ENCODE results near the gene PRCD.

Gene PRCD

DNA sequence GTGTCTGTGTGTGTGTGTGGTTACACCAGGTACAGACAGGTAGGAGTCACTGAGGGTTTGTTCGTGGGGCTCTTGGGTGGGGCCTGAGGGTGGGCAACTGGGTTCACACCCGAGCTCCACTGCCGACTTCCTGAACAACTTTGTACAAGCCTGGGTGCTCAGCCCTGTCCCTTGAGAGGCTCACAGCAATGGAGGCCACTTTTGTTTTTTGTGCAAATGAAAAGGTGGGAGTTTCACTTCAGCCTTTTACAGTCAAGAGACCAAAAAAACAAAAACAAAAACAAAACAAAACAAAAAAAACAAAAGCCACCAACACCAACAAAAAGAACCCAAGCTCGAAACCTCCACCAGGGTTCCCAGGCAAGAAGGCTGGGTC is 41.0 kb upstream of the PRCD start:
- Histone ChIP-seq H3K27me3 (ENCODE audit: insufficient read depth, low read depth, severe bottlenecking) (no peaks in the 10 kb centered on the region), H3K27ac (peak overlapping the region; percentile 76), H3K9me3 (ENCODE audit: severe bottlenecking) (no peaks in the 10 kb centered on the region), H3K4me3 (ENCODE audit: low read depth, low read length) (no peak overlapping the region), H3K36me3 (no peaks in the 10 kb centered on the region)
- TF ChIP-seq, protein P1, sequence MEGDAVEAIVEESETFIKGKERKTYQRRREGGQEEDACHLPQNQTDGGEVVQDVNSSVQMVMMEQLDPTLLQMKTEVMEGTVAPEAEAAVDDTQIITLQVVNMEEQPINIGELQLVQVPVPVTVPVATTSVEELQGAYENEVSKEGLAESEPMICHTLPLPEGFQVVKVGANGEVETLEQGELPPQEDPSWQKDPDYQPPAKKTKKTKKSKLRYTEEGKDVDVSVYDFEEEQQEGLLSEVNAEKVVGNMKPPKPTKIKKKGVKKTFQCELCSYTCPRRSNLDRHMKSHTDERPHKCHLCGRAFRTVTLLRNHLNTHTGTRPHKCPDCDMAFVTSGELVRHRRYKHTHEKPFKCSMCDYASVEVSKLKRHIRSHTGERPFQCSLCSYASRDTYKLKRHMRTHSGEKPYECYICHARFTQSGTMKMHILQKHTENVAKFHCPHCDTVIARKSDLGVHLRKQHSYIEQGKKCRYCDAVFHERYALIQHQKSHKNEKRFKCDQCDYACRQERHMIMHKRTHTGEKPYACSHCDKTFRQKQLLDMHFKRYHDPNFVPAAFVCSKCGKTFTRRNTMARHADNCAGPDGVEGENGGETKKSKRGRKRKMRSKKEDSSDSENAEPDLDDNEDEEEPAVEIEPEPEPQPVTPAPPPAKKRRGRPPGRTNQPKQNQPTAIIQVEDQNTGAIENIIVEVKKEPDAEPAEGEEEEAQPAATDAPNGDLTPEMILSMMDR (IDR thresholded peaks at IDR 0.05; ENCODE audit: low read depth, low read length) = no peak
- no peak for DNase-seq

DNA sequence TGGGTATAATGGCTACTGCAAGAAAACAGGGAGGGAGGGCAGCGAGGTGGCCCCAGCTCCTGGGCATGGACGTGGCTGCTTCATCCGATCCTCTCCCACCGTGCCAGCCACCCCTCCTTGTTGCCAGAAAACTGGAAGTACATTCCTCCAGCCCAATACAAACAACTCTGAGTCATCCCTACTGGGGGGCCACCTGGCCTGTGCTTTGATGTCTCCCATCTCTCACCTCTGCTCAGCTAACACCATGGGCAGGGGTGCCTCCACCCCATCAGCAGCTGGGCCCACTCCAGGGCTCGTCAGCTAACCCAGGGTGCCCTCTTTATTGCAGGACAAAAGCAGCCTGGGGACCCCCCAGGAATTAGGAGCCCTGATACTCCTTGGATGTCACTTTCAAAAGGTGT is 40.6 kb upstream of the PRCD start:
- peak overlapping the region; percentile 76 for H3K27ac ChIP-seq
- no peaks in the 10 kb centered on the region for H3K36me3 ChIP-seq
- TF ChIP-seq, protein P1 (IDR thresholded peaks at IDR 0.05; ENCODE audit: low read depth, low read length) = no peak
- no peaks in the 10 kb centered on the region for H3K27me3 ChIP-seq (ENCODE audit: insufficient read depth, low read depth, severe bottlenecking)
- no peak overlapping the region for H3K4me3 ChIP-seq (ENCODE audit: low read depth, low read length)
- no peaks in the 10 kb centered on the region for H3K9me3 ChIP-seq (ENCODE audit: severe bottlenecking)
- DNase-seq = peak; percentile 9

DNA sequence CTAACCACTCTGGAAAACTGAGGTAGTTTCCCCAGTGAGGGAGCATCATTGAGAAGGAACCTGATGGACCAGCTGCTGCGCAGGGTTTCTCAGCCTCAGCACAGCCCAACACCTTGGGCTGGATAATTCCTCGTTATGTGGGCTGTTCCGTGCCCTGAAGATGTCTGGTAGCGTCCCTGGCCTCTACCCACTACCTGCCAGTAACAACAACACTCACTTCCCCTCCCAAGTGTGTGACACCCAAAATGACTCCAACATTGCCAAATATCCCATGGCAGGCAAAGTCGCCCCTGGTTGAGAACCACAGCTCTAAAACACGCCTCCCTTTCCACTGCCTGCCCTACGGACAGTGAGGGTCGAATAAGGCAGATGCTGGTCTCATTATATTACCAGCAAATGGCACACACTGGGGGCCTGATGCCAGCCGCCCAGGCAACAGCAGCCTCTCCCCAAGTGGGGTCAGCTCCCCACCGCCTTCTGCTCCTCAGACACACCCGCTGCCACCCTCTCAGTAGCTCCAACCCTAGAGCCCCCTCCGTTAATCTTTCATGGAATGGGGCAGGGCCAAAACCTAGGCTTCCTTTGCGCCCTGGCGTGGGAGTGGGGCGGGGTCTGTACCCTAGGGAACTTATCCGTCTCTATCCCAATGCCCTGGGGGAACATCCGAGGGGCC is 39.6 kb upstream of the PRCD start:
- DNase-seq = no peak
- TF ChIP-seq, protein P1 (IDR thresholded peaks at IDR 0.05; ENCODE audit: low read depth, low read length) = no peak
- H3K27ac ChIP-seq = no peak overlapping the region; the same call in 1 of the 2 replicates

DNA sequence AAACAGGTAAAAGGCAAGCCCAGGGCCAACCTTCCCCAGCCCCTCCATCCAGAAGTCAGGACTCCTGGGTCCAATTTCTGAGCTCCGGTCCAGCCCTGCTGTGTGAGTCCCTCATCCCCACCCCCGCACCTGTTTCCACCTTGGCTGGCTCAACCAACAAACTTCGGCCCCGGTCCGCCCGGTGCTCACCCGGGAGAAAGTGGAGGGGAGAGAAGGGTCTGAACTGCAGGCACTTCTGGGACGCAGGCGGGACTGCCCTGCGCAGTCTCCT is 39.2 kb upstream of the PRCD start:
- Histone ChIP-seq H3K36me3 (no peaks in the 10 kb centered on the region), H3K4me3 (ENCODE audit: low read depth, low read length) (no peak overlapping the region), H3K9me3 (ENCODE audit: severe bottlenecking) (no peaks in the 10 kb centered on the region), H3K27me3 (ENCODE audit: insufficient read depth, low read depth, severe bottlenecking) (no peaks in the 10 kb centered on the region), H3K27ac (no peak overlapping the region)
- DNase-seq = peak; percentile 8
- TF ChIP-seq, protein P1 (IDR thresholded peaks at IDR 0.05; ENCODE audit: low read depth, low read length) = no peak

More for the DNA sequence above, 39.6 kb upstream of the PRCD start:
- no peaks in the 10 kb centered on the region for H3K27me3 ChIP-seq (ENCODE audit: insufficient read depth, low read depth, severe bottlenecking)
- H3K4me3 ChIP-seq (ENCODE audit: low read depth, low read length) = no peak overlapping the region
- H3K9me3 ChIP-seq (ENCODE audit: severe bottlenecking) = no peaks in the 10 kb centered on the region
- no peaks in the 10 kb centered on the region for H3K36me3 ChIP-seq

DNA sequence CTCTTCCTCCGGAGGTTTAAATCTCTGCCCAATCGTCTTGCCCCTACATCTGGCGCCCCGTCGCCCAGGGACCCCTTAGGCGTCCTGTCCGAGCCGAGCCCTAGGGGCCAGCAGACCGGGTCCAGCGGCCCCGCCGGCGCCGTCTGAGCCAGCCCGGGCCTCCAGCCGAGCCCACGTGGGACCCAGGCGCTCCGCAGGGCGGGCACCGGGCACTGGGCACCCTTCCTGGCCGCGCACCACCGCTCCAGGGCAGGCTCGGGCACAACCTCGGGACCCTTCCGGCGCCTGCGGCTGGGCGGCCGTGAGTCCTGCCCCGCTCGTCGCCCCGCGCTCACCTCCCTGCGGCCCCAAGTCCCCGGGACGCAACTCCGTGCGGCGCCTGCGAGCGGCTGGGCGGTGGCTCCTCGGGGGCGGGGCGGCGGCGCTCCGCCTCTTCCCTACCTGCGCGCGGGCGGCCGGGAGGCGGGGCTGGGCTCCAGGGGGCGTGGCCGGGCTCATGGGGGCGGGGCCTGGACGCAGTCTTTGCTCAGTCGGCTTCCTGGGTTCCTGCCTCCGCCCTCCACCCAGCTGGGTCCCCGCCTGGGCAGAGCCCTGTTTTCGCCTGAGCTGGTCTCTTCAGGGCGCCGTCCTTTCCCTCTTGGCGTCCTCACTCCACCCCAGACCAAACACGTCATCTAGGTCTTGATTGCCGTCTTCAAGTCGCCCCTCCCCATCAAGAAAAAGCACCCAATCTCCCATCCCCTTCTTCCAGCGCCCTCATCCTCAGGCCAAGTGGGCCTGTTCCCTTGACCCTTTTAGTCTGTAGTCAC is 38.6 kb upstream of the PRCD start, which contains the start of gene RHBDF2:
Gene RHBDF2 (minus strand): TSS at position 406 of the 809 bp plus-strand sequence. CDS start 19,899 bp downstream, outside the sequence.
- TF ChIP-seq, protein P1 (IDR thresholded peaks at IDR 0.05; ENCODE audit: low read depth, low read length) = no peak
- Histone ChIP-seq H3K36me3 (no peaks in the 10 kb centered on the region), H3K4me3 (ENCODE audit: low read depth, low read length) (no peak within 1 kb of the TSS), H3K27me3 (ENCODE audit: insufficient read depth, low read depth, severe bottlenecking) (no peaks in the 10 kb centered on the region), H3K9me3 (ENCODE audit: severe bottlenecking) (no peaks in the 10 kb centered on the region), H3K27ac (peak within 1 kb of the TSS; percentile 54)
- peak; percentile 66 for DNase-seq
